Measurements from ENCODE around the gene MISP. TPM values are rescaled to one million over a fixed set of nuclear protein-coding genes. Genes with fewer than 3 reads are reported as not detected.

MISP gene
- total and polyA plus RNA-seq, 2 of the 4 experiments (the other 2 are of a cell fraction), result not detected

- no TSS peak for BruUV-seq (replicated peaks)
- H3K79me1 ChIP-seq (ENCODE audit: low read depth in 1 of 2, low read length in 2 of 2), result peaks cover 0 to 21% of the 10 kb centered on the region in 2 experiments; a peak in 2 of 4 replicates
- ChIA-PET CTCF (interaction anchor here (1.1 kb wide), 1 partner anchor 60 kb away, joined by 3 read pairs; no protein-coding TSS in a partner anchor), POLR2A (ENCODE audit: unreplicated experiment) (interaction anchor here (0.8 kb wide), 1 partner anchor 19 kb away, joined by 3 read pairs; no protein-coding TSS in a partner anchor)
- H2BK20ac ChIP-seq (ENCODE audit: low read depth, low read length), result no peak overlapping the region
- H2BK120ac ChIP-seq (ENCODE audit: low read depth, low read length), result no peak overlapping the region
- peaks cover 30% of the 10 kb centered on the region for H3K4me1 ChIP-seq (ENCODE audit: control insufficient read depth, insufficient read depth, low read length)
- no peaks in the 10 kb centered on the region for H3K9me3 ChIP-seq (ENCODE audit: control insufficient read depth, insufficient read depth, low read length)
- H3K18ac ChIP-seq (ENCODE audit: low read depth, low read length), result no peak overlapping the region
- H4K20me1 ChIP-seq (ENCODE audit: insufficient read depth, low read length), result peaks cover 76% of the 10 kb centered on the region
- no peak overlapping the region for H2BK15ac ChIP-seq (ENCODE audit: low read depth, low read length)
- peak overlapping the region; percentile 83 for H3K23ac ChIP-seq (ENCODE audit: low read depth, low read length)
- H3K9me1 ChIP-seq (ENCODE audit: insufficient read depth, low read length), result peaks cover 11% of the 10 kb centered on the region; the same call in 1 of the 2 replicates
- no peak for ATAC-seq (ENCODE audit: low read depth)
- no peak overlapping the region for H4K8ac ChIP-seq (ENCODE audit: low read depth in 2 of 2, low read length in 2 of 2)
- no peak overlapping the region for H3K56ac ChIP-seq (ENCODE audit: extremely low read depth, insufficient read depth, low read length)
- no peak for DNase-seq
- no peak overlapping the region for H3K4me3 ChIP-seq (ENCODE audit: insufficient read depth, low read depth, low read length)
- H4K5ac ChIP-seq (ENCODE audit: low read depth, low read length), result no peak overlapping the region
- 46% methylated on average over 7 of the region's 17 CpGs; no CpG with 5 or more reads in 1 of the 2 experiments for WGBS, 2 experiments (ENCODE audit: extremely low coverage in 2 of 2, insufficient read length in 1 of 2)
- H3K27me3 ChIP-seq (ENCODE audit: control insufficient read depth, insufficient read depth, low read length), result no peaks in the 10 kb centered on the region
- peak overlapping the region; percentile 28 for H3K4me2 ChIP-seq (ENCODE audit: low read depth, low read length)
- dilution Hi-C loops (cut with HindIII; ENCODE audit: low sequenced_read_pairs, unreplicated experiment), result no loop called here
- no peak overlapping the region for H3K4ac ChIP-seq (ENCODE audit: low read depth, low read length)
- in situ Hi-C loops (cut with MboI; ENCODE audit: low sequenced_read_pairs), result no loop called here
- H4K91ac ChIP-seq (ENCODE audit: insufficient read depth, low read depth, low read length), result no peak overlapping the region
- no peak overlapping the region for H2AK5ac ChIP-seq (ENCODE audit: low read depth, low read length)
- peak overlapping the region; percentile 3 for H2AK9ac ChIP-seq (replicated peaks; ENCODE audit: low read depth, low read length, poor library complexity)
- no peak overlapping the region for H3K14ac ChIP-seq (replicated peaks; ENCODE audit: low read depth, low read length)
- TF ChIP-seq CTCF (conservative IDR thresholded peaks at IDR 0.05; ENCODE audit: low read depth, low read length), result no peak
- no peak for TF ChIP-seq MAZ (IDR thresholded peaks at IDR 0.05; ENCODE audit: borderline replicate concordance, low read depth, low read length)
- no peak for TF ChIP-seq MXI1 (IDR thresholded peaks at IDR 0.05; ENCODE audit: borderline replicate concordance, low read depth, low read length)
- no peak for TF ChIP-seq RCOR1 (IDR thresholded peaks at IDR 0.05; ENCODE audit: insufficient replicate concordance, low read length)
- no peak overlapping the region for H2BK5ac ChIP-seq (ENCODE audit: low read depth, low read length, poor library complexity, severe bottlenecking)
- intact Hi-C loops (cut with micrococcal nuclease), result no loop called here
- no peak overlapping the region for H2AFZ ChIP-seq (replicated peaks; ENCODE audit: low read length, poor library complexity)
- peak overlapping the region; percentile 6; the same call in 1 of the 2 replicates for H3K9ac ChIP-seq (ENCODE audit: low read depth, low read length)
- peak overlapping the region; percentile 3; the same call in 1 of the 2 replicates for H3K27ac ChIP-seq (ENCODE audit: insufficient read depth, low read length)
- H3K36me3 ChIP-seq (ENCODE audit: control insufficient read depth, insufficient read depth, low read length), result peaks cover 49% of the 10 kb centered on the region
These were observed 49.6 kb downstream of the MISP start for GRCh38 chr19:800360-801029.
